Fibroblast of lung (primary cell): ENCODE measurements around the gene MEG3. TPM values are rescaled to one million over a fixed set of nuclear protein-coding genes. Genes with fewer than 3 reads are reported as not detected.

ENCODE experiments used
- DNase-seq, 2 donors: peaks; one replicate each; pipeline versions ENCODE4 v3.0.0 to v3.0.0-alpha.2; 2010; ENCODE audit warnings: low read depth in 2 of 2
- H2AFZ ChIP-seq: 2 replicates; pipeline ENCODE4 v1.5.1; 2012; ENCODE audit warnings: low read length, control low read depth, inconsistent platforms
- H3K27ac ChIP-seq: 2 replicates; pipeline ENCODE4 v1.5.1; 2011; ENCODE audit warnings: low read length, control low read depth; ENCODE audit not compliant: insufficient read depth
- H3K27me3 ChIP-seq: 2 replicates; pipeline ENCODE4 v1.5.1; 2011; ENCODE audit warnings: mild to moderate bottlenecking, low read length; ENCODE audit not compliant: control insufficient read depth, insufficient read depth
- H3K36me3 ChIP-seq: 2 replicates; pipeline ENCODE4 v1.5.1; 2011; ENCODE audit warnings: low read length; ENCODE audit not compliant: control insufficient read depth, insufficient read depth
- H3K4me1 ChIP-seq: 2 replicates; pipeline ENCODE4 v1.5.1; 2011; ENCODE audit warnings: low read length; ENCODE audit not compliant: control insufficient read depth, insufficient read depth; ENCODE audit errors: extremely low read depth
- H3K4me2 ChIP-seq: 2 replicates; pipeline ENCODE4 v1.5.1; 2011; ENCODE audit warnings: low read length, control low read depth; ENCODE audit not compliant: insufficient read depth; ENCODE audit errors: extremely low read depth
- H3K4me3 ChIP-seq, 4 experiments: fragments of 200-600 bp in 1 of 4; sonication (generic) in 1 of 4; replicated peaks in 1 of 4; 2 replicates each; pipeline ENCODE4 v1.5.1; 2011 to 2016; ENCODE audit warnings: low read length in 4 of 4, low read depth in 3 of 4, mild to moderate bottlenecking in 3 of 4, control low read depth in 2 of 4, inconsistent platforms in 1 of 4, mixed read lengths in 1 of 4; ENCODE audit not compliant: insufficient read depth in 1 of 4; ENCODE audit errors: control extremely low read depth in 1 of 4
- H3K79me2 ChIP-seq: 2 replicates; pipeline ENCODE4 v1.5.1; 2012; ENCODE audit warnings: mild to moderate bottlenecking, low read length, inconsistent platforms; ENCODE audit not compliant: control insufficient read depth, insufficient read depth
- H3K9ac ChIP-seq: 2 replicates; pipeline ENCODE4 v1.5.1; 2011; ENCODE audit warnings: mild to moderate bottlenecking, low read length, control low read depth; ENCODE audit not compliant: insufficient read depth
- H3K9me3 ChIP-seq: 2 replicates; pipeline ENCODE4 v1.5.1; 2012; ENCODE audit warnings: low read depth, low read length; ENCODE audit not compliant: control insufficient read depth, insufficient read depth
- H4K20me1 ChIP-seq: 2 replicates; pipeline ENCODE4 v1.5.1; 2011; ENCODE audit warnings: low read length; ENCODE audit not compliant: control insufficient read depth, insufficient read depth; ENCODE audit errors: extremely low read depth
- EZH2 ChIP-seq: IDR thresholded peaks from 2 replicates; pipeline ENCODE4 v1.5.1; 2012; ENCODE audit warnings: low read length, control low read depth, mild to moderate bottlenecking; ENCODE audit errors: missing control alignments
- polyA plus RNA-seq, 2 donors: library from polyadenylated mRNA; depleted of rRNA in 1 of 2; stranded (reverse) in 1 of 2; unstranded in 1 of 2; fragments of >200 nt; gene quantifications; 2 replicates each; pipeline ENCODE4 v1.2.1, GENCODE V29; 2011 to 2012; ENCODE audit warnings: missing spikeins in 1 of 2
- total RNA-seq: library from RNA; depleted of rRNA; stranded (reverse); fragments of >200 nt; gene quantifications from 2 replicates; pipeline ENCODE4 v1.2.1, GENCODE V29; 2014
- TF ChIP-seq, protein P1 (sequence below), 2 donors: IDR thresholded peaks in 1 of 2; conservative IDR thresholded peaks in 1 of 2; 1 replicate in 1 of 2; 2 replicates in 1 of 2; pipeline ENCODE4 v1.5.1; 2011 to 2012; ENCODE audit warnings: low read length in 2 of 2, control low read depth in 1 of 2, inconsistent platforms in 1 of 2, low read depth in 1 of 2, mild to moderate bottlenecking in 1 of 2

MEG3 gene
- total and polyA plus RNA-seq, 2 donors (not counting 1 experiment from before 2014, with no cell fraction given): 104 to 182 TPM

DNA sequence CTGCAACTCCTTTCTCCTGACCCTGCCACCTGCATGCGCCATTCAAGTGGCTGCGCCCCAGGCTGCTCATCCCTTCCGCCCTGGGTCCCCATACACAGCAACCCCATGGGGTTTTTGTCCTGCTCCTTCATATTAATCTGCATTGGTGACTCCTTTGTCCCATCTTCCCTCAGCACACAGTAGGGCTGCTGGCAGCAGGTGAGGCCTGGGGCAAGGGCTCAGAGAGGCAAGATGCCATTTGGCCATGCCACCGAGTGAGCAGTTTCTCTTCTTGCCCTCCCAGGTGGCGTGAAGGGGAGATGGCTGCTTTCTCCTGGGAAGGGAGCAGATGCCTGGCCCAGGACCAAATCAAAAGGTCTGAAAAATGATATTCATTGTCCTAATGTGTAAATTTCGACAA, 68.5 kb downstream of the MEG3 start:
- H3K36me3 ChIP-seq: peaks cover 4% of the 10 kb centered on the region
- no peak for DNase-seq
- H3K9me3 ChIP-seq: no peaks in the 10 kb centered on the region
- H3K27ac ChIP-seq: no peak overlapping the region
- no peaks in the 10 kb centered on the region for H4K20me1 ChIP-seq
- TF ChIP-seq, protein P1, sequence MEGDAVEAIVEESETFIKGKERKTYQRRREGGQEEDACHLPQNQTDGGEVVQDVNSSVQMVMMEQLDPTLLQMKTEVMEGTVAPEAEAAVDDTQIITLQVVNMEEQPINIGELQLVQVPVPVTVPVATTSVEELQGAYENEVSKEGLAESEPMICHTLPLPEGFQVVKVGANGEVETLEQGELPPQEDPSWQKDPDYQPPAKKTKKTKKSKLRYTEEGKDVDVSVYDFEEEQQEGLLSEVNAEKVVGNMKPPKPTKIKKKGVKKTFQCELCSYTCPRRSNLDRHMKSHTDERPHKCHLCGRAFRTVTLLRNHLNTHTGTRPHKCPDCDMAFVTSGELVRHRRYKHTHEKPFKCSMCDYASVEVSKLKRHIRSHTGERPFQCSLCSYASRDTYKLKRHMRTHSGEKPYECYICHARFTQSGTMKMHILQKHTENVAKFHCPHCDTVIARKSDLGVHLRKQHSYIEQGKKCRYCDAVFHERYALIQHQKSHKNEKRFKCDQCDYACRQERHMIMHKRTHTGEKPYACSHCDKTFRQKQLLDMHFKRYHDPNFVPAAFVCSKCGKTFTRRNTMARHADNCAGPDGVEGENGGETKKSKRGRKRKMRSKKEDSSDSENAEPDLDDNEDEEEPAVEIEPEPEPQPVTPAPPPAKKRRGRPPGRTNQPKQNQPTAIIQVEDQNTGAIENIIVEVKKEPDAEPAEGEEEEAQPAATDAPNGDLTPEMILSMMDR (conservative IDR thresholded peaks at IDR 0.05 in 1 of 2, IDR thresholded peaks at IDR 0.05 in 1 of 2; ENCODE audit: low read depth in 1 of 2, low read length in 2 of 2): no peak
- no peak for TF ChIP-seq EZH2
- peaks cover 4% of the 10 kb centered on the region for H3K4me1 ChIP-seq
- no peak overlapping the region for H3K9ac ChIP-seq
- H3K4me2 ChIP-seq: no peak overlapping the region
- H3K27me3 ChIP-seq: no peaks in the 10 kb centered on the region
- no peaks in the 10 kb centered on the region for H3K79me2 ChIP-seq
- no peak overlapping the region for H2AFZ ChIP-seq
- no peak overlapping the region for H3K4me3 ChIP-seq

DNA sequence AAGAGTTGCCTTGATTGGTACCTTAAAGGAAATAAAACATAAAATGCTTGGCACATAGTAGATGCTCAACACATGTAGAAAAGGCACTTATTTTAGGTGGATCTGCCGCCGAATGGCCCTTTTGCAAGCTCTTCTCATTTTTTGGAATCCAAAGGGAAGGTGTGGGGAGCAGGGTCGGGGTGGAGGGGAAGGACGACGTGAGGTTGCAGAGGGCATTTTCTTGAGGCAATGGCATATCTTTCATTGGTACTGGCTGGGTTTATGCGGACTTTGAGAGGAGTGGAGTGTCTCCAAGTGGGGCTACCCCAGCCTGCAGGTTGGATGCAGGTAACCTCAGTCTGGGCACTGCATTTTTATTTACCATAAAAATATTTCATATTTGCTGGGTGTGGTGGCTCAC, 69.5 kb downstream of the MEG3 start:
- Histone ChIP-seq H2AFZ (no peak overlapping the region), H3K4me1 (peaks cover 4% of the 10 kb centered on the region), H3K4me3 (no peak overlapping the region), H3K9me3 (no peaks in the 10 kb centered on the region), H3K79me2 (no peaks in the 10 kb centered on the region), H3K27ac (no peak overlapping the region), H3K36me3 (peaks cover 2% of the 10 kb centered on the region), H4K20me1 (no peaks in the 10 kb centered on the region), H3K27me3 (no peaks in the 10 kb centered on the region), H3K4me2 (no peak overlapping the region), H3K9ac (no peak overlapping the region)
- TF ChIP-seq, protein P1 (conservative IDR thresholded peaks at IDR 0.05 in 1 of 2, IDR thresholded peaks at IDR 0.05 in 1 of 2; ENCODE audit: low read depth in 1 of 2, low read length in 2 of 2): no peak
- TF ChIP-seq EZH2: no peak
- DNase-seq: no peak

DNA sequence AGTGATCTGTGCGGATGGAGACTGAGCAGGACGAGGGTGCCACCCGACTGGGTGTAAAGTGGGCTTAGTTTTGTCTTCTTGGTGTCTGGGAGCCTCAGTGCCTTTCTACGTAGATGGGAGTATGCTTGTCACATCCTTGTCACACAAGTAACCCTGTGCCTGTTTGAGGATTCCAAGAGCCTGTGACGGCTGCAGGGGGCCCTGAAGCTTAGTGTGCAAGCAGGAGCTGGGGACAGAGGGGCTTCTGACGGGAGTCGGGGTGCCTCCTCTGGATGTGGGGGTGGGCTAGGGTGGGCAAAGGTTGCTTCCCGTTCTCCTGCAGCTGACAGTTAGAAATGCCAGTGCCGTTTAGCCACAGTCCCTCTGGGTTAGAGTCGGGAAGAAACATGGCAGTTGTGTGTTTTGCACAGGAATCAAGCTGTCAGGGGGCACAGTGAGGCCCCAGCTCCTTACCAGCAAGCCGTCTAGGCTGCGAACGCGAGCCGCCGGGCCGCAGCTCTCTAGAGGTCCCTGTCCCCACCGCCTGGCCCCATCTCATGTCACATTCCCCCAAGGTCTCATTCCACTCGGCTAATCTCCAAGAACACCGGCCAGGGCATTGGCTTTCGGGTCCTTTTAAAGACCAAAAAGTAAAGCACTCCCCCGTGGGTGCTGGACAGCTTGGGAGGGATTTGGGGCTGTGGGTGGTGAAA, 70.6 kb downstream of the MEG3 start:
- TF ChIP-seq EZH2: no peak
- TF ChIP-seq, protein P1 (conservative IDR thresholded peaks at IDR 0.05 in 1 of 2, IDR thresholded peaks at IDR 0.05 in 1 of 2; ENCODE audit: low read depth in 1 of 2, low read length in 2 of 2): no peak
- Histone ChIP-seq H3K9me3 (no peaks in the 10 kb centered on the region), H4K20me1 (no peaks in the 10 kb centered on the region), H3K4me3 (no peak overlapping the region), H3K27ac (no peak overlapping the region), H3K79me2 (no peaks in the 10 kb centered on the region), H3K4me2 (no peak overlapping the region), H3K4me1 (peaks cover 4% of the 10 kb centered on the region), H3K9ac (no peak overlapping the region), H3K36me3 (peaks cover 5% of the 10 kb centered on the region), H2AFZ (no peak overlapping the region), H3K27me3 (no peaks in the 10 kb centered on the region)
- DNase-seq: no peak
